ENCODE results near the gene XXYLT1. TPM values are rescaled to one million over a fixed set of nuclear protein-coding genes. Genes with fewer than 3 reads are reported as not detected.

Gene XXYLT1
- total RNA-seq, 2 experiments from 2014 or later: 17.2 to 19.6 TPM

DNA sequence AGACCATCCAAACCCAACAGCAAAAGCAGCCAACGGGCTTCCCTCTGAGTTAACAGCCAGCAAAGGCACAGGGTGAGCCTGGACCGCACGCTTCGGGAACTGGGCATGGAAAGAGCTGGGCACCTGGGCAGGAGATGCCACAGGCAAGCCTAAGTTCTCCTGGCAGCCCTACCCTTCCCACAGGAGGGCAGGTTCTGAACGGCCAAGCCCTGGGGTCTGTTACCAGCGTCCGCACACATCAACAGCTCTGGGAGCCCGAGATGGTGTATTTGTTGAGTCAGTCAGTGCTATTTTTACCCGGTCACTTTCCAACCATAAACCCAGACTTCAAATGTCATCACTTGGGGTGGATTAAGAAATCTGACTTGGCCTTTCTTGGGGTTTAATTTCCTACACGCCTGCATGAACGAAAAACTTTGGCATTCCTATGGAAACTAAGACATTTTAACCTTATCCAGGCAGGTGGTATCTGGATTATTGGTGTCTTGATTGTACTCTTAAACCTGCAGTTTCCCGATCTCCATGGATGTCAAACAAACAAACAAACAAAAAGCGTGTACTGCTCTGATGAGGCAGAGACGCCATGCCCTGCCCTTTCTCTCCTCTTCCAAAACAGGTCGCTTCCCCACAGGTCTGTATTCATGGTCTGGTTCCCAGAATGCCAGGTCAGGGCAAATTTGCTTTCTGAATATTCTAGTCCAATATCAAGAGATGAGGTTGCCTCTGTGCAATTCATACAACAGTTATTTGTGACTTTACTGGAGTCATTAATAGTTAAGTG, 99.7 kb downstream of the XXYLT1 start:
- ChIA-PET CTCF (ENCODE audit: unreplicated experiment) (no interaction called here), POLR2A (interaction anchor here (1.0 to 1.7 kb wide), 2 partner anchors 9 to 11 kb away, joined by 3 to 4 read pairs; no protein-coding TSS in a partner anchor)
- H3K79me2 ChIP-seq (ENCODE audit: insufficient read depth, low read depth, low read length): no peaks in the 10 kb centered on the region
- no peaks in the 10 kb centered on the region for H3K4me1 ChIP-seq (ENCODE audit: insufficient read depth, low read length, poor library complexity, severe bottlenecking)
- peaks cover 6% of the 10 kb centered on the region; the same call in 1 of the 2 replicates for H3K36me3 ChIP-seq (ENCODE audit: insufficient read depth, low read length)
- no peak for TF ChIP-seq CTCF (conservative IDR thresholded peaks at IDR 0.05; ENCODE audit: low read length)
- H3K4me3 ChIP-seq (ENCODE audit: low read depth, low read length, poor library complexity, severe bottlenecking): no peak overlapping the region
- H3K9me2 ChIP-seq (ENCODE audit: insufficient read depth, low read length): no peaks in the 10 kb centered on the region
- intact Hi-C loops (cut with micrococcal nuclease; ENCODE audit: unreplicated experiment): no loop called here
- no peak overlapping the region for H3K27ac ChIP-seq (ENCODE audit: low read depth, low read length, poor library complexity, severe bottlenecking)
- H2AFZ ChIP-seq (ENCODE audit: low read length): no peak overlapping the region
- BruUV-seq (replicated peaks): no TSS peak
- no peaks in the 10 kb centered on the region for H4K20me1 ChIP-seq (ENCODE audit: insufficient read depth, low read length)
- no peak overlapping the region for H3K4me2 ChIP-seq (ENCODE audit: low read length)
- no peak for DNase-seq (ENCODE audit: low spot score)
- H3K9me3 ChIP-seq (ENCODE audit: low read length): no peaks in the 10 kb centered on the region

DNA sequence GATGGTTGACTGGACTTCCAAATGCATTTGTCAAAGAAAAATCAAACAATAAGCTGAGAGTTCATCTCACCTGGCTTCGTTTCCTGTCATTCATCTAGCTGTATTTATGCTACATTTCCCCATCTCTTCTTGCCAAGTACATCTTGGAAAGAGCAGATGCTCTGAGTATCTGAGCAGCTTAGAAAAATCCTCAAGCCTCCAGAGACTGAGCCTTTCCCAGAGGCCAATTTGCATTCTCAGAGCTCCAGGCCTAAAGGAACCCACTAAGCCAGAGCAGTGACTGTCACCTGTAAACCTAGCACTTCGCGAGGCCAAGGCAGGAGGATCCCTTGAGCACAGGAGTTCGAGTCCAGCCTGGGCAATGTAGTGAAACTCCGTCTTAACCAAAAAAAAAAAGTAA, 100.5 kb downstream of the XXYLT1 start:
- BruUV-seq (replicated peaks): no TSS peak
- Histone ChIP-seq H3K9me3 (ENCODE audit: low read length) (no peaks in the 10 kb centered on the region), H3K27ac (ENCODE audit: low read depth, low read length, poor library complexity, severe bottlenecking) (no peak overlapping the region), H3K79me2 (ENCODE audit: insufficient read depth, low read depth, low read length) (no peaks in the 10 kb centered on the region), H2AFZ (ENCODE audit: low read length) (no peak overlapping the region), H3K9me2 (ENCODE audit: insufficient read depth, low read length) (no peaks in the 10 kb centered on the region), H3K36me3 (ENCODE audit: insufficient read depth, low read length) (peaks cover 3% of the 10 kb centered on the region; the same call in 1 of the 2 replicates), H3K4me2 (ENCODE audit: low read length) (no peak overlapping the region), H3K4me1 (ENCODE audit: insufficient read depth, low read length, poor library complexity, severe bottlenecking) (no peaks in the 10 kb centered on the region), H3K4me3 (ENCODE audit: low read depth, low read length, poor library complexity, severe bottlenecking) (no peak overlapping the region), H4K20me1 (ENCODE audit: insufficient read depth, low read length) (no peaks in the 10 kb centered on the region)
- intact Hi-C loops (cut with micrococcal nuclease; ENCODE audit: unreplicated experiment): no loop called here
- CTCF ChIA-PET (ENCODE audit: unreplicated experiment): no interaction called here
- DNase-seq (ENCODE audit: low spot score): no peak
- TF ChIP-seq EZH2phosphoT487 (IDR thresholded peaks at IDR 0.05; ENCODE audit: borderline replicate concordance, low read depth, low read length): no peak
- TF ChIP-seq CTCF (conservative IDR thresholded peaks at IDR 0.05; ENCODE audit: low read length): no peak
- POLR2A ChIA-PET: interaction anchor here (1.0 to 1.7 kb wide), 2 partner anchors 8 to 12 kb away, joined by 3 to 4 read pairs; no protein-coding TSS in a partner anchor

GRCh38 chr3:195169011-195169649, 101.8 kb downstream of the XXYLT1 start:
- DNase-seq (ENCODE audit: low spot score): no peak
- Histone ChIP-seq H3K9me3 (ENCODE audit: low read length) (no peaks in the 10 kb centered on the region), H4K20me1 (ENCODE audit: insufficient read depth, low read length) (no peaks in the 10 kb centered on the region), H3K4me1 (ENCODE audit: insufficient read depth, low read length, poor library complexity, severe bottlenecking) (no peaks in the 10 kb centered on the region), H3K4me2 (ENCODE audit: low read length) (no peak overlapping the region), H3K4me3 (ENCODE audit: low read depth, low read length, poor library complexity, severe bottlenecking) (no peak overlapping the region), H3K36me3 (ENCODE audit: insufficient read depth, low read length) (no peaks in the 10 kb centered on the region), H2AFZ (ENCODE audit: low read length) (no peak overlapping the region), H3K27ac (ENCODE audit: low read depth, low read length, poor library complexity, severe bottlenecking) (no peak overlapping the region), H3K79me2 (ENCODE audit: insufficient read depth, low read depth, low read length) (no peaks in the 10 kb centered on the region), H3K9me2 (ENCODE audit: insufficient read depth, low read length) (no peaks in the 10 kb centered on the region)
- BruUV-seq (replicated peaks): no TSS peak
- no peak for TF ChIP-seq EZH2phosphoT487 (IDR thresholded peaks at IDR 0.05; ENCODE audit: borderline replicate concordance, low read depth, low read length)
- TF ChIP-seq CTCF (conservative IDR thresholded peaks at IDR 0.05; ENCODE audit: low read length): no peak
- CTCF ChIA-PET (ENCODE audit: unreplicated experiment): no interaction called here
- POLR2A ChIA-PET: interaction anchor here (0.5 kb wide), 1 partner anchor 12 kb away, joined by 5 read pairs; no protein-coding TSS in a partner anchor
- intact Hi-C loops (cut with micrococcal nuclease; ENCODE audit: unreplicated experiment): no loop called here

Data from OCI-LY7 (cell line).